ENCODE data around the gene RAB11FIP5.
"Not testable (repeated sequence)": the region's sequence is repeated elsewhere in the genome, so short reads cannot be mapped to it uniquely, and the experiment has no call there.

Gene RAB11FIP5

DNA sequence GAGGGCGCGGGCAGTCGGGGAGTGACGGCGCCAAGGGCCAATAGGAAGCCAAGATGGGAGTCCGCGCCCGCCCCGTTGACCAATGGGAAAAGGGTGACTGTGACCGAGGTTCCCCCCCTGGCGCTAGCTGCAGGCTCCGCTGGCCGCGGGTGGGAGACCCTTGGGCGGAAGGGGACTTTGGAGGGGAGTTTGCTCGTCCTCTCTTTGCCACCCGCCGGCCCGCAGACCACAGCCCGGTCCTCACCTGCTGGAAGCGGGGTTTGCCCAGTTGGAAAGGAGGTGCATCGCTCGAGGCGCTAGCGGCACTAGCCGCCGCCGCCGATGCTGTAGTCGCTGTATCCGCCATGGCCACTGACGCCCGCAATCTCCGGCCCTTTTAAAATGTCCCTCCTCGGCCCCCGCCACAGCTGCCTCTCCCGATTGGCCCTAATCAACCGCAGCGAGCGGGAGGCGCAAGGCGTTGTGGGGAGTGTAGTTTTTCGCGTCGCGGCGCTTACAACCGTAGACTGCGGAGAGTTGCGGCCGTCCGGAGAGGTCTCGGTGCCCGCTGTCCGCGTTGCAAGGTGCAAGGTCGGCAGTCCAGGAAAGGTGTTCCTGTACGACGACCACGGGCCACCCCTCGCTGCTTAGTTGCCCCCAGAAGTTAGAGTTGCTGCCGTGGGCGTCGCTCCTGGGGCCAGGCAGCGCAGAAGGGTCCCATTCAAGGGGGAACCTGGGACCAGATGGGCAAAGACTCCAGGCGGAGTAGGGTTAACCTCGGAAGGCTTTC, 41.2 kb downstream of the RAB11FIP5 start, which contains the start of gene SFXN5:
TSS of gene SFXN5 (minus strand) at position 353 of the 769 bp plus-strand sequence. CDS start at position 346, 7 bp downstream.
- DNase-seq (ENCODE audit: insufficient read length, low spot score) = peak; percentile 99
- FAIRE-seq = peak; percentile 85

DNA sequence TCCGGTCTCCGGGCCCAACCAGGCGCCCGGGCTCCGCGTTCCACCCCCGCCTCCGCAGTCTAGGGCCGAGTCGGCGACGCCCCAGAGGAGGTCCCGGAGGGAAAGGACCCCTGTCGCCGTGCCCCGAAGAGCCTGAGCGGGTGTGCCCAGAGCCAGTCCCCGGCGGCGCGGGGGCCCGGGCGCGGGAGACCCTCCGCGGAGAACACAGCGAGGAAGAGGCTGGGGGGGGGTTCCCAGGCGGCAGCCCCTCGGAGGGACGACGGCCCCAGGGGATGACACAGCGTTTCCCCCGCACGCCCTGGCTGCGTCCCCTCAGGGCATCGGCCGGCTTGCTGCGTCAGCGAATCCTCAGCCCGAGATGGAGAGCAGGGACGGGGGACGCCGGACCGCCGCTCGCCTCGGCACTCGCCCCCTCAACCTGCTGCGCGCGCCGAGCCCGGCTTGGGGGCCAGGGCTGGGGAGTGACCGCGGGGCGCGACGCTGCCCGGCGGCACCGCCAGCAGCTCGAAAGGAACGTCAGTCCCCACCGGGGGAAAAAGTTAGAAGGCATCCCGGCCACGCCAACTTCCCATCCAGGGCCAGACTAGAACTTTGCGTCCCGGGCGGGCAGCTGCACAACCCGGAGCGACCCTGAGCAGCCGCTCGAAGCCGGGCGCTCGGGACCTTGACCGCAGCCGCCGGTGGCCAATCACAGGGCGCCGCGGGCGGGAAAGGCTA, 41.9 kb downstream of the RAB11FIP5 start:
- no peak for FAIRE-seq
- DNase-seq (ENCODE audit: insufficient read length, low spot score) = peak; percentile 51

DNA sequence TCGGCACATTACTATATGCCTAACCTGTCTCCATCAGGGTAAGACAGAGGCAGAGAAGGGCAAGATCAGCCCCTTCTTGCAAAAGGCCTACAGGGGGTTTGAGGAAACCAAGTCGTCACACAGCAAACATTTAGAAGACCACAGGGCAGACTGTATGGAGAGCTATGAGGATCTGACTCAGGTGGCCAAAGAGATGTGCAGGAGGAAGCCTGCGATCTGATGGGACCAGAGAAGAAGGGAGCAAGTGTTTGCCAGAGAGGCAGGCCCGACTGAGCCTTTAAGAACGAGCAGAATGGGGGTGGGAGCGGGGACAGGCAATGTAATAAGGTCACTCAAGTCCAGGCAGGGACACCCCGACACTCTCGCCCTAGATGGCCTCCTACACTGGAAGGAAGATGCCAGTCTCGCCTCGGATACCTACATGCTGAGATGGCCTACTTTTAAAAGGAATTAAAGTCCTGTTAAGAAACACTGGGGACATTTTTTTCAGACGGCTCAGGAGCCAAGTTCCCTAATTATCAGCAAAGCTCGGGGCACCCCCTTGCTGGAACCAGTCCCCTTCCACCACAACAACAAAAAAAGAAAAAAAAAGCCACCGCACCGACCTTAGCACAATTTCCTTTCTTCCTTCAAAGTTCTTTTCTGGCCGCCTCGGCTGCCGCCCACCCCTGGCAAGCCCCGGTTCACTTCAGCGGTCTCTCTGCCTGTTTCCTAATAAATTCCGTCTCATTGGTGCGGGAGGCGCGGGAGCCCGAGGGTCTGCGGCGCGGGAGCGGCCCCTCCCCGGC, 42.7 kb downstream of the RAB11FIP5 start:
- no peak for DNase-seq (ENCODE audit: insufficient read length, low spot score)
- no peak for FAIRE-seq

DNA sequence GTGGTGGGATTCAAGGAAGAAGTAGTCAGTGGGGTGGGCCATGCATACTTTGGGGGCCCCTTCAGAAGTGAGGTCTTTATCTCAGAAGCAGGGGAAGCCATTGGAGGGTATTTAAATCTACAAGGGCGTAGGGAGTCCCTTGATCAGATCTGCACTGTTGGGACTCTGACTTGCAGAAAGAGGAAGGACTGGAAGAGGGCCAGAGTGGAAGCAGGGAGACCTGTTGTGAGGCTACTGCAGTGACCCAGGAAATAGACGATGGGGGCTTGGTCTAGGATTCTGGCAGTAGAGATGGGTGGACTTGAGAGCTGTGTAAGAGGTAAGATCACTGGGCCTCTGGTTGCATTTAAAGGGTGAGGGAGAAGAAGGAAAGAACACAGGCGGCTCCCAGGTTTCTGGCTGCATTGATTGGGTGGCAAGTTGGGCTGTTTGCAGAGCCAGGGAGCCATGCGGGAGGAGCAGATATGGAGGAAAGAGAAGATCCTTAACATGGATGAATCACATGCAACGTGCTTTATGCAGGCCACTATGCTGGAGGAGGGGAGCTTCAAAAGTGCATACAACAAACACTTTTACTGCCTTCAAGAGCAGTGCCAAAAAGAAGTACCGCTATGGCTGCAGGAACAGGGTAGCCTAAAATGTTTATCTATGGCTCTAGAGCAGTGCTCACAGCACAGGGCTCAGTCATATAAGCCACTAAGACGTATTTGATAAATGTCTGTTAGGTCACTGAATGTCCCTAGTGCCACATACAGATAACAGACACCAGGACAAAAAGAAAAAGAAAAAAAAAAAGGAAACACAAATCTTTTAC, 43.5 kb downstream of the RAB11FIP5 start:
- FAIRE-seq = no peak

DNA sequence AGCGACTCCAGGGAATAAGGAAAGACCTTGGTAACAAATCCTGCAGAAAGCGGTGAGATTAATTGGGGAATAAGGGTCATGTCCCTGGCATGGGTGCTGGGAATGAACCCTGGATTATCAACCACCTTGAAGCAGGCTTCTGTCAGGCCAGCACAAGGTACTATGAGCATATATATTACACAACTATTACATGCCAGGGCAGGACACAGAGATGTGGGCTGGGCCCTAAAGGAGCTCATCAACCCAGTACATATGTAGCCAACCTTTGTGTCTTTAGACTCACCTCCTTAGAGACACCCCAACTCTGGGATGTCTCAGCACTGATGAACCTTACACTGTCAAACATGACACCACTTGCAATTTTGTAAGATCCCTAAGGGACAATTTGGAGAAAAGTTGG, 44.6 kb downstream of the RAB11FIP5 start:
- no peak for FAIRE-seq
- DNase-seq (ENCODE audit: insufficient read length, low spot score) = no peak

More for the DNA sequence above, 43.5 kb downstream of the RAB11FIP5 start:
- DNase-seq (ENCODE audit: insufficient read length, low spot score) = no peak

DNA sequence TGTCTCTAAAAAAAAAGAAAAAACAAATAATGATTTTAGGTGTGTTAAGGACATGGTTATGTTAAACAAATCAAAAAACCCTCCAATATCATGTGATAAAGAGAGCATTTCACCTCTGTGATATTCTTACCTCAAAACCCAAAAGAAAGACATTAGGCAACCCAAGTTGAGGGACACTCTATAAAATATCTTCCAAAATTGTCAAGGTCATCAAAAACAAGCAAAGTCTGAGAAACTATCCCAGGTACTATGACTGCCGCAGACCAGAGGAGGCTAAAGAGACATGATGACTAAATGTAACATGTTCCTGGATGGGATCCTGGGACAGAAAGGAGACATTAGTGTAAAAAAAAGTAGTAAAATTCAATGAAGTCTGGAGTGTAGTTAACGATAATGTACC, 45.7 kb downstream of the RAB11FIP5 start:
- FAIRE-seq (no peak), DNase-seq (ENCODE audit: insufficient read length, low spot score) (no peak)

DNA sequence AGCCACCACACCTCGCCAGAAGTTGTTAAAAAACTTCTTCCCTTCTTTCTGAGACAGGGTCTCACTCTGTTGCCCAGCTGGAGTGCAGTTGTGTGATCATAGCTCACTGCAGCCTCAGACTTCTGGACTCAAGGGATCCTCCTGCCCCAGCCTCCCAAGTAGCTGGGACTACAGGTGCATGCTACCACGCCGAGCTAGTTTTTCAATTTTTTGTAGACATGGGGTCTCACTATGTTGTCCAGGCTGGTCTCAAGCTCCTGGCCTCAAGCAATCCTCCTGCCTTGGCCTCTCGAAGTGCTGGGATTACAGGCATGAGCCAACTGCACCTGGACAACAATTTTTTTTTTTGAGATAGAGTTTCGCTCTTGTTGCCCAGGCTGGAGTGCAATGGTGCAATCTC, 47.7 kb downstream of the RAB11FIP5 start:
- FAIRE-seq = not testable (repeated sequence)

DNA sequence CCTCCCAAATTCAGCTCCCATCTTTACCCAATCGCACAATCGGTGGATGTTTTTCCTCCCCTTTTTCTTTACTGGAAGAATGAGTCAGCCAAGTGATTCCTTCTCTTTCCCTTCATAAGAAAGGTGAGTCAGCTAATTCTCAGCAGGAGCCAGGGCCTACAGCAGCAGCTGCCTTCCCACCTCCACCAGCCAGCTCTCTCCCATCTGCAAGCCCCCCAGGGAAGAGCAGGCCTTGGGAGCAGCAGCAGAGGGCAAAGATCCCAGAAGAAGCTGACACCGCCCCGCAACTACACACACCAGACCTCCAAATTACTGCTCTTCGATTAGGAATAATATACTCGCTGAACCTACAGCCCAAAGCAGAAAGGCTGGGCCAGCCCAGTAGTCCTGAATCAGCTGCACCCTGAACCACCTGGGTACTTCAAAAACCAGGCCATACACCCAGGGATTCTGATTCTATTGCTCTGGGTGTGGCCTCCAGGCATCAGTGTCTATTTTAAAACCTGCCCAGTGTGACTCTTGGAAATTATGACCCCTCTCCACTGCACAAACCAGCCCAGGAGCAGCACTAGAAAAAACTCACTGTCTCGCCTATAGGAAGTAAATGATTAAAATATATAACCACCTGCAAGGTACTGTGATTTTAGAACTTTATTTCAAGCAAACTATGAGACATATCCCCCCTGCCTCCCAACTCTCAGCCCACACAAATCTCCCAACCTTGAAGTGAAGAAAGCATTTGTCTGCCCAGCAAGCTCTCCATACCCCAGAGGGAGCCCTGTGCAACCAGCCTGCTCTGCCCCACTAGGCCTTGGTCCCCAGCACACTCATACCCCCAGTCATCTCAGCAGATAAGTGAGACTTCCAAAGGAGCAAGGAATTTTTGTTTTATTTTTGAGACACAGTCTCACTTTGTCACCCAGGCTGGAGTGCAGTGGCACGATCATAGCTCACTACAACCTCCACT, 48.6 kb downstream of the RAB11FIP5 start:
- FAIRE-seq = peak; percentile 40
- DNase-seq (ENCODE audit: insufficient read length, low spot score) = peak; percentile 66

More for the DNA sequence above, 47.7 kb downstream of the RAB11FIP5 start:
- DNase-seq (ENCODE audit: insufficient read length, low spot score) = not testable (repeated sequence)

DNA sequence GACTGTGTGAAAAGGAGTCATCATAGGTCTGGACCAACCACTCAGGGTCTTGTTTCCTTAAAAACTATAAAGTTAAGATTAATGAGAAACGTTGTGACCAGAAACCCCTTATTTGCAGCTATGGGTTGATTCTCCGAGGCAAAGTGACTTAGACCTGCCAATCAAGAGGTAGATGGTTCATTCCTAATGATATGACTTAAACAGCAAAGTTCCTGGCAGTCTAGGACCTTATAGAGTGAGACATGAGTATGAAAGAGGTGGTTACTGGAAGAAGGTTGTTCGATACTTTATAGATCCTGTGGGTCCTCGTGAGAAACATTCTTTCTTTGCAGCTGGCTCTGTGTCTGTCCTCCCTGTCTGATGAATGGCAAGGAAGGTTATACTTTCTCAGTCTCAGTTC, 49.3 kb downstream of the RAB11FIP5 start:
- no peak for FAIRE-seq

DNA sequence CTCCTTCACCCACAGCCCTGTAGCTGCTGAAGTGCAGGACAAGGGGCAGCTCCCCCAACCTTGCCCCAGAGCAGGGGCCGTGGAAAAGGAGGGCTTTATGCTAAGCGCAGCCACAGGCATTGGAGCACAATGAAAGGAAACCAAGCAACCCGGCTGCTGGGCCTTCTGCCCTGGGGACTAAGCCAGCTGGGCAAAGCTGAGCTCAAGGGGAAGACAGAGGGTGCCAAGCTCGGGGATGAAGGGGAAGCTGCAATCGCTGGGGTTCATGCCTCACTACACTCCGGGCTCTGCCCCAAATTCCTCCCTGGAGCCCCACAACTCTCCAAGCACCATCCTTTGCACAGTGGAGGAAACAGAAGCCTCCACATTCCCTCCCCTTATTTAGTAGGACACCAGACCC, 53.6 kb downstream of the RAB11FIP5 start:
- no peak for DNase-seq (ENCODE audit: insufficient read length, low spot score)
- FAIRE-seq = no peak

More for the DNA sequence above, 49.3 kb downstream of the RAB11FIP5 start:
- DNase-seq (ENCODE audit: insufficient read length, low spot score) = no peak

DNA sequence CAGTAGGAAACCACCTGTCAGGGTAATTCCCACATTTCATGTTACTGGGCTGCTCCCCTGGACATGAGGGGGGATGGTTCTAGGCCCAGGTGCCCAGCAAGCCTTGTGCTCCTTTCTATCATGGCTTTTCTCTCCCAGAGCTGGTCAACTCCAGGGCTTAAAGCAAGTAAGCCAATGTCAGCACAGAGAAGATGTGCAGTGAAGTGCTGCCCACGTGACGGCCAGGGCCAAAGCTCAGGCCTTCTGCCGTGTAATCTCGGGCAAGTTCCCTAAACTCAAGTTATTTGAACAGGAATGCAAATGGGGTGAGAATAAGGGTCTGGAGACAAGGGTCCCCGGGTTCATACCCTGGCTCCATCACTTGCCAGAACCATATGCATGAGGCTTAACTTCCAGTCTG, 57.8 kb downstream of the RAB11FIP5 start:
- DNase-seq (ENCODE audit: insufficient read length, low spot score) (no peak), FAIRE-seq (no peak)

DNA sequence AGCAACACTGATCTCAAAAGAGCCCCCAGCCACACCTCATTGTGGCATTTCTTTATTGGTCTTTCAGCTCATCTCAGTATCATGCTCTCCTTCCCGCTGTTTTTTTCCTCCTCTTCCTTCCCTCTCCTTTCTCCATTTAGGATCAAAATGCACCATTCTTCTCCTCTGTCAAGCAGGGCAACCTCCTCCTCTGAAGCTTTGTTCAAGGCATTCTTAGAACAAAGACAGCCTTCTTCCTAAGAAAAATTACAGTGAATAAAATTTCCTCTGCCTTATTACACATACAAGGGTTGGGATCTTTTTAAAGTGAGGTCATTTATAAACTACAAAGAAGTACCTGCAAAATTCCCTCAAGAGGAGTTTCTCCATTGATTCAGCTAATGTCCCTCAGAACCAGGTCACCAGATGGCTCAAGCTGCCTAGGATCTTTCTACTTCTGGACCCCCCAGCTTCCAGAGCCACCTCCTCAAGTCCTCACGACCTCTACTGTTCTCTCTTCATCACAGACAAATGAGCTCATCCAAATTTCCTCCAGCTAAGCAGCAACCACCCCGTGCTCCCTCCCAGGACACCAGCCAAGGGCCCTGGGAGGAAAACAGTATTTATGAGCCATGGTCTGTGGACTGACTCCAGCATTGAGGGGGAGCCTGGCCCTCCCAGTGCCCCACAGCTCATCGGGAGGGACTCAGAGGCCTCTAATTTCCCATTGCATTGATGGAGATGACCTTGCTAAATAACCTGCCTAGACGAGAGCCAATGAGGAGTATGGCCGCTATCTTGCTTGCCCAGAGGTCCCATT, 59.2 kb downstream of the RAB11FIP5 start:
- FAIRE-seq (no peak), DNase-seq (ENCODE audit: insufficient read length, low spot score) (no peak)

DNA sequence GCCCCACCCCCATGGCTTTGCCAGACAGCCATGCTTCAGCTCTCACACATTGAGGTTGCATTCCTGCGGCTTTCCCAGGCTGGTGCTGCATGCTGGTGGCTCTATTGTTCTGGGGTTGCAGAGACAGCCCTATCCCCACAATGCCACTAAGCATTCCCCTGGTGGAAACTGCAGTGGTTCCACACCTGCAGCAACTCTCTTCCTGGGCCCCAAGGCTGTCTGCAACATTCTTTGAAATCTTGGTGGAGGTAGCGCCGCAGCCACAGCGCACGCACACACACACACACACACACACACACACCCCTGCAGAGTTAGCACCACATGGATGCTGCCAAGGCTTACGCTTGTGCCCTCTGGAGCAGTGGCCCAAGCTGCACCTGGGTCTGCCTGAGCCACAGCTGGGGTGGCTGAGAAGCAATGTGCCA, 62.6 kb downstream of the RAB11FIP5 start:
- DNase-seq (ENCODE audit: insufficient read length, low spot score) (no peak), FAIRE-seq (peak; percentile 52)

DNA sequence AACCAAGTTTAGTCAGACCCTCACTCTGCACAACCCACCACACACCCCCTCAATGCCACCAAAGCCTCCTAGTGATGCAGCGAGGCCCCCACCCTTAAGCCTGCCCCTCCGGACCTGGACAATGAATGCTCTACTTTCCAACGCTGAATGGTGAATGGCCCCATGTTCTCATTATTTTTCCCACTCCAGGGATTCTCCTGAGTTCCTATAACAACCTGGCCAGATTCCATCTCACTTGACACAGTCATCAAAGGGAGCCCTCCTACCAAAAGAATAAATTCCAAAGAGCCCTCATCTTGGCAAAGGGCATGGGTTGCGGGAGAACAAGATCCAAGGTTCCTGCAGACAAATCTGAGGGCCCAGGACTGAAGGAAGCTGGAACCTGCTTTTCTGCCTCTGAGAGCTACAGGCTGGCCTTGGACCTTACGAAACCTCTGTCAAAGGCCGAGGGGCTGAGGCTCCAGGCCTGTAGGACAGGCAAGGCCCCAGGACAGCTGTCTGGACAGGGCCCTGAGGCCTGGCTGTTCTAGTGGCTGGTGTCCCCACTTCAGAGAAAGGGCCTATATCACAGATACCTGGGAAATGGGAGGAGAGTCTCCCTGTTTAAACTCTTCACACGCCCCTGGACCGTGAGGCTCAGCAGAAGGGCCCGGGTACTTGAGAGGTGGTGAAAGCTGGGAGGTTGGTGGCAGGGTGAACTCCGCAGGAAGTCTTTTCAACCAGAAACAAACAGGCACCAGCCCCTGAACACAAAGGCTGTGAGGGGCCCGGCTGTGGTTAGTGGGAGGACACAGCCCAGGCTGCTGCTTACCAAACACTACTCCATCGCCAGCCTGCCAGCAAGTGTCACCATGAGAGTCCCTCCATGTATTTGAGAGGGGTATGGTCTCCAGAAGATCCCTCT, 68.6 kb downstream of the RAB11FIP5 start:
- FAIRE-seq = no peak
- DNase-seq (ENCODE audit: insufficient read length, low spot score) = no peak

DNA sequence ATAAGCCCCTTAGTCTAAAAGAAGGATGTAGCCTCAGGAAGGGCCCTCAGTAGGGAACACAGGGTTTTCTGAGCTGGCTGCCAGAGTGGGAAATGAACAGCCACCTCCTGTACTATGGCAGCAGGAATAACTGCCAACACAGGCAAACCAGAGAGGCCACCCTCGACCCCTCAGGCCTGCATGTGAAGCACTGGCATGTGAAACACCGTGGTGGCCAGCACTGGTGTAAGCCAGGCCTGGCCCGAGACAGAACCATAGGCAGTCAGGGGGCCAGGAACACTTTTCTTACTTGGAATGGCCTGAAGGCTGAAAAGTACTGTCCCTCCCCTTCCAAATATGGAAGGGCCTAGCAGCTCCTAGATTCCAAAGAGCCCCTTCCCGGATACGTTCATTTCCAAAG, 69.5 kb downstream of the RAB11FIP5 start:
- no peak for FAIRE-seq
- no peak for DNase-seq (ENCODE audit: insufficient read length, low spot score)

DNA sequence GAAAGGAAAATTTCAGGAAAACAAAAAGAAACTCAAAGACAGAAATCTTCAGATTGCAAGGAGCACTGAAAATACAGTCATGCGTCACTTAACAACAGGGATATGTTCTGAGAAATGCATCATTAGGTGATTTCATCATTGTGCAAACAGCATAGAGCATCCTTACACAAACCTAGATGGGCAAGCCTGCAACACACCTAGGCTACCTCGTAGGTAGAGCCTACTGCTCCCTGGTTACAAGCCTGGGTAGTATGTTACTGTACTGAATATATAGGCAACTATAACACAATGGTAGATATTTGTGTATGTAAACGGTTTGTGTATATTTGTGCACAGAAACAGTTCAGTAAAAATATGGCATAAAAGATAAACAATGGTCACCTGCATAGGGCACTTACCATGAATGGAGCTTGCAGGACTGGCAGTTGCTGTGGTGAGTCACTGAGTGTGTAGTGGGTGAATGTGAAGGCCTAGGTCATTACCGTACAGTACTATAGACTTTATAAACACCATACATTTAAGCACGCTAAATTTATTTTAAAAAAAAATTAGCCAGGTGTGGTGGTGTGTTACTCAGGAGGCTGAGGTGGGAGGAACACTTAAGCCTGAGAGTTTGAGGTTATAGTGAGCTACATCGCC, 74.7 kb downstream of the RAB11FIP5 start:
- DNase-seq (ENCODE audit: insufficient read length, low spot score) = no peak

DNA sequence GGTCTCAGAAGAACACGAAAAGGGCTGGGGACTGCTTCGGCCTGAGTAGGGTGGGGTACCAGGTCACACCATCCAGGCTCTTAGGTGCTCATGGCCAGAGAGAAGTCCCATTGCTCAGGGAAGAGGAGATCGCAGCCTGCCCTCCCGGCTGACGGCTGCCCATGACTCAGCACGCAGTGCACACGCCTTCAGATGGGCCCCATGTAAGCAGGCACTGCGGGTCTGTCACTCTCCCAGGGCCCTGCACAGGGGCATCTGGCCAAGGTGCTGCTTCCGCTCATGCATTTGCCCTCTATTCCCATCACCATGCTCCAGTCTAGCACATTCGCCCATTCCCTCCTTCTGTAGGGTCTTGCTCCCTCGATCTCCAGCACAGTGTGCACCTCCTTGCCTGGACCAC, 76.0 kb downstream of the RAB11FIP5 start:
- FAIRE-seq = no peak
- DNase-seq (ENCODE audit: insufficient read length, low spot score) = no peak

More for the DNA sequence above, 74.7 kb downstream of the RAB11FIP5 start:
- FAIRE-seq = no peak

Data from HTR-8/SVneo (cell line).